ENCODE data around the gene BAZ2B.
"Not testable (repeated sequence)": the region's sequence is repeated elsewhere in the genome, so short reads cannot be mapped to it uniquely, and the experiment has no call there.

BAZ2B gene

GRCh38 chr2:159409116-159409800, 207.1 kb downstream of the BAZ2B start:
- DNase-seq, result no peak

- no peak for DNase-seq
Measured at GRCh38 chr2:159402790-159403189, 213.6 kb downstream of the BAZ2B start.

DNA sequence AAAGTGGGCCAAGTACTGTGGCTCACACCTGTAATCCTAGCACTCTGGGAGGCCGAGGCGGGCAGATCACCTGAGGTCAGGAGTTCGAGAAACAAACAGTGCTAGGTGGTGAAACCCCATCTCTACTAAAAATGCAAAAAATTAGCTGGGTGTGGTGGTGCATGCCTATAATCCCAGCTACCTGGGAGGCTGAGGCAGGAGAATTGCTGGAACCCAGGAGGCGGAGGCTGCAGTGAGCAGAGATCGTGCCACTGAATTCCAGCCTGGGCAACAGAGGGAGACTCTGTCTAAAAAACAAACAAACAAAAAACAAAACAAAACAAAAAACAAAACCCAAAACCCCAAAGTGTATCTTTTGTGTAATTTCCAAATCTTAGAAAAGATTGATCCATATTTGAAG, 214.2 kb downstream of the BAZ2B start:
- DNase-seq, result not testable (repeated sequence)

- DNase-seq, result no peak
Measured at GRCh38 chr2:159399716-159400415, 216.5 kb downstream of the BAZ2B start.

DNA sequence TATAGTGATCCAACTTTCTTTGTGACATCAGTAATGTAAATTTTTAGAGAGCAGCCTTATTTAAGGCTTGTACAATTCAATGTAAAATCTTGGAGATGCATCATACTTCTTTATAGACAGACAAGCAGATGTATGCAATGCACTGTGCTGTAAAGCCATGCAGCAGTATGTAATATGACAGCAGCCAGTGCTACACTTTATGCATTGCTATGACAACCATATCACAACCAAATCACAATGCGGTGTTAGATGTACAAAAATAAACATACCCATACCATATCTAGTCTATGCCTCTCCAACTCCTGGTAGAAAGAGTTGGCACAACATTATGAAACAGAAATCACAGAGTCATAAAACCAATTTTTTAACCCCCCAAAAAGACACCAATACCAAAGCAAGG, 219.5 kb downstream of the BAZ2B start:
- no peak for DNase-seq

GRCh38 chr2:159382447-159383028, 233.8 kb downstream of the BAZ2B start:
- no peak for DNase-seq

DNA sequence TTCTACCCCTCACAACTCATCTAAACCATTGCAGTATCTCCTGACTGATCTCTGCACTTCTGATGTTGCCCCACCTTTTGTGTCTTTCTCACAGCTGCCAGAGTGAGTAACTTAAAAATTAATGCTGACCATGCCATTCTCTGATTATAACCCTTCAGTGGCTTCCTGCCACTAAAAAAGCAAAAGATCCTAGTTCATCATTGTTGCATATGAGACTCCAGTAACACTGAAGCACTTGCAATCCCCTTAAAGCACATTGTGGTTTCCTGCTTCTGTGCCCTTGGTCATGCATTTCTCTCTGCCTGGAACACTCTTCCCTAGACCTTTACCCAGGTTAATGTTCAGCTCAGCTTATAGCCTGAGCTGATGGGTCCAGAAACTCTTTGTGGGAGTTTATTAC, 234.8 kb downstream of the BAZ2B start:
- no peak for DNase-seq

- DNase-seq, result no peak
Measured at GRCh38 chr2:159380685-159381239, 235.6 kb downstream of the BAZ2B start.

- no peak for DNase-seq
Measured at GRCh38 chr2:159379181-159379580, 237.2 kb downstream of the BAZ2B start.

DNA sequence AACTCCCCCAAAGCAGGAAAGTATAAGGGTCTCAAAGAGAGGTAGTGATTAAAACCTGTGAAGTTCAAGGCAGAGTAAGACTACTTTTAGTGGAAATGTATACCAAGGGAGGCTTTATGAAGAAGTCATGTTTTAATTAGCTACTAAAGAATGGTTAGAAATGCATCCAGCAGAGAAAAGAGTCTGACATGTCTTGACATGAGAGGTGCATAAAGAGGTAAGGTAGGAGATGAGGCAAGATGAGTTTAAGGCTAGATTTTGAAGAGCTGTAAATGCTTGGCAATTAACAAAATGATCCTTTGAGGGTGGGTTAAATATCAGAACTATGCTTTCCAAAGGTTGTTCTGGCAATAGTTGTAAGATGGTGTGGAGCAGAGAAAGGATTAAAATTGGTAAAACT, 241.1 kb downstream of the BAZ2B start:
- no peak for DNase-seq

DNA sequence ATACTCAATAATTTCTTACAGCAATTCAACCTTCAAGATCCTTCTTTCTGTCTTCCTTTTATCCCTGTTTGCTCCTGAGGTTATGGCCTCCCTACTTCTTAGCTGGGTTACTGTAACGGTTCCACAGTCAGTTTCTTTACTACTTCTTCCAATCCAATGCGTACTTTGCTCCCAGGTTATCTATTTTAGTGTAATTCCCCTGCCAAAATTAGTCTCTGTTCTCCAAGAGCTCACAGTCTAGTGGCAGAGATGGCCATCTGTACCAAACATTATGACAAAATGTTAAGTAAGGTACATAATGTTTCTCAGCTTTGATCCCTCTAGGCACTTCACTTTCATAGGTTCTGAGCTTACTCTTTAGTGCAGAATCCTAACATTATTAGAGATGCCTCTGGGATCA, 244.8 kb downstream of the BAZ2B start:
- DNase-seq, result no peak

DNA sequence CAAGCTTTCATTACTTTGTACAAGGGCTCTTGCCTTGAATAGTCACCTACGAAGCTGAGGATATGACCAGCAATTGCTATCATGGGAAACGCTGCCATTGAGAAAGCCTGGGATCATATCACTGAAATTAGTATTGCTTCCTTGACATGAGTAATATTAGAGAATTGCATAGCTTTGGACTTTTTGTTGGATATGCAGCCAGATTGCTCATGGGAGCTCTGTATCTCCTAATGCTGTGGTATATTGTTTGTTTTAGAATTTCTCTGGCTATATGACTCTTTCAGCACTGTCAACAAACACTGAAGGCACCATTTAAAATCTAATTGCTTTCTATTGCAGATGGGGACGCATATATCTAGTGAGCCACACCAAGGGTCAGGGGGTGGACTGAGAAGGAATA, 249.8 kb downstream of the BAZ2B start:
- no peak for DNase-seq

DNA sequence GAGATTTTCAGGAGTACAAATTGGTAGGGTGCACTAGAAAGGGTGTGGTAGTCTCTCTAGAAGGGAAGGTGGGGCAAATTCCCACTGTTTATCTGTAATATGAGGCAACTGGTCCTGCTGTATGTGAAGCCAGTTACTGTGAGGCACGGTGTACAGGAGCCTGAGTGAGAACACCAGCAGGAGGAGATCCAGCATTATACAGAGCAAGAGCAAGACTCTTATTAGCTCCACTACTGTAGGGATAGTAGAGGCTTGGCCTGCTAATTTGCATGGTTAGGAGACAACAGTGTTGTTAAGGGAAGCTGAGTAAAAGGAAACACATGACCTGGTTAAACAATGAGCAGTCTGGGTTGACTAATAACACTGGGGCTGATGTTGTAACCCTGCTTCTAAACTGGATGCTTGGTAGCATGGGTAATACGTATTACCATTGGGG, 253.5 kb downstream of the BAZ2B start:
- DNase-seq, result no peak

GRCh38 chr2:159362094-159362493, 254.3 kb downstream of the BAZ2B start:
- DNase-seq, result no peak

- not testable (repeated sequence) for DNase-seq
Measured at GRCh38 chr2:159361603-159362002, 254.7 kb downstream of the BAZ2B start.

DNA sequence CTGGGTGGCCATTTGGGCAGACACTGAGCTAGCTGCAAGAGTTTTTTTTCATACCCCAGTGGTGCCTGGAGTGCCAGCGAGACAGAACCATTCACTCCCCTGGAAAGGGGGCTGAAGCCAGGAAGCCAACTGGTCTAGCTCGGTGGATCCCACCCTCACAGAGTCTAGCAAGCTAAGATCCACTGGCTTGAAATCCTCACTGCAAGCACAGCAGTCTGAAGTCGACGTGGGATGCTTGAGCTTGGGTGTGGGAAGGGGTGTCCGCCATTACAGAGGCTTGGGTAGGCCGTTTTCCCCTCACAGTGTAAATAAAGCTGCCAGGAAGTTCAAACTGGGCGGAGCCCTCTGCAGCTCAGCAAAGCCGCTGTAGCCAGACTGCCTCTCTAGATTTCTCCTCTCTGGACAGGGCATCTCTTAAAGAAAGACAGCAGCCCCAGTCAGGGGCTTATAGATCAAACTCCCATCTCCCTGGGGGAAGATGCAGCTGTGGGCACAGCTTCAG, 260.2 kb downstream of the BAZ2B start:
- DNase-seq, result no peak

DNA sequence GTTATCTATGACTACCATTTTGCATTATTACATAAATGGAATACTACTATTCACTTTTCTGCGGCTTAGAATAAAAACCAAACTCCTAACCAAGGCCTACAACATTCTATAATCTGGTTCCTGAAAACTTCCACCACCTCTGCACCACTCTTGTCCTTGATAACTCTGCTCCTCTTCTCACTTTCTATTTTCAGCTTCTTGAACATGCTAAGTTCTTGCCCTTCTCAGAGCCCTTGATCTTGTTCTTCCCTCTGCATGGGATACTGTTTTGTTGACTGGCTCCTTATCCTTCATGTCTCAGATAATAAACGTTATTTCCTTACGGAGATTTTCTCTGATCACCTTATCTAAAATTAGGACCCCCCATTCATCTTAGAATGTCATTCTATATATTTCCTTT, 264.4 kb downstream of the BAZ2B start:
- no peak for DNase-seq

DNA sequence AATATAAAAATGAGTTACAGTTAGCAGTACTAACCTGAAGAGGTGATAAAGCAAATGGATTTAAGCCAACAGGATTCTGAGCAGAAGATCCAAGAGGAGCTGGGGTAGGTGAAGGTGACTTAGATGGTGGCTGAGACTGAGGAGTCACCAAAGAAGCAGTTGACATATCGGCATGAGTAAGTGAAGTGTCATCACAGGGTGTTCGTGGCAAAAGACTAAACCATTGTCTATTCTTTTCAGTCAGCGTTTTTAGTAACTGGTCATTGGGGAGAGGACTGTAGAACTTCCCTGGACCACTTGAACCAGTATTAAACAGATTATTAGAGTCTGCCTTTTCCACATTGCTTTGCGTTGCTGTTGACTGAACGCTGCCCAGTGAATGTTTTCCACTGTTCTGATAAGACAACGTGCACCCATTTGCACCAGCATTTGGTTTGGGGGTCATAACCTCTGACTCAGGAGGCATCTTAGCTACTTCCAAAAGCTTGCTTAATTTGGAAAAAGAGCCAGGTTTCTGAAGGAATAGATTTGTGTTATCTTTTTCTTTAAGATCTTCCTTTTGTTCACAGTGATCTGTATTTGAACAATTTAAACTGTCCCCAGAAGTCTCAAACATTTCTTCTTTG, 266.6 kb downstream of the BAZ2B start:
- no peak for DNase-seq

GRCh38 chr2:159326569-159327255, 289.6 kb downstream of the BAZ2B start:
- DNase-seq, result no peak

DNA sequence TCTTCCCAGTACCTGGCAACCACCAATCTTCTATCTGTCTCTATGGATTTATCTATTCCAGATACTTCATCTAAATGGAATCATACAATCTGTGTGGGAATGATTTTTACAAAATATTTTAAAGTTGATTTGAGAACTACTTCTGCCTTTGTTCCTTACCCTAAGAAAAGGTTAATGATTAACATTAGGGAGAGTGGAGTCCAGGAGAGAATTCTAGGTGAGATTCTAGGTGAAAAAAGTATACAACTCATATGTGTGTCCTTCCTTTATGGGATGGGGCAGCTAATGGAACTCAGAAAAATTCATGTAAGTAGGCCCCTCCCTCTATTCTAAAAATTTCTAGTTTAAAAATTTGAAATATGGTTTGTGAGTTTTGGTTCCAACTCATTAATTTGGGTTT, 293.9 kb downstream of the BAZ2B start:
- no peak for DNase-seq

GRCh38 chr2:159317392-159318088, 298.8 kb downstream of the BAZ2B start:
- no peak for DNase-seq

DNA sequence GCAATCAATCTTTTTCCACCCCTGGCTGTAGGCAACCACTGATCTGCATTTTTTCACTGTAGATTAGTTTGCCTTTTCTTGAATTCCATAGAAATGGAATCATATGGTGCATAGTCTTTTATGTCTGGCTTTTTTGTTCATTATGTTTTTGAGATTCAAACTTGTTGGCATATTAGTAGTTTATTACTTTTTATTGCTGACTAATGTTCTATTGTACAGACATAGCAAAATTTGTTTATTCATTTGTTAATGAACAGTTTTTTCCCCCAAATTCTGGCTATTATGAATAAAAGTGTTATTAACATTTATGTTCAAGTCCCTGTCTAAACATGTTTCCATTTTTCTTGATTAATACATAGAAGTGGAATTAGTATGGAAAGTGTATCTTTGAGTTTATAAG, 308.4 kb downstream of the BAZ2B start:
- DNase-seq, result no peak
